ENCODE results near the gene CAPN13.

DNA sequence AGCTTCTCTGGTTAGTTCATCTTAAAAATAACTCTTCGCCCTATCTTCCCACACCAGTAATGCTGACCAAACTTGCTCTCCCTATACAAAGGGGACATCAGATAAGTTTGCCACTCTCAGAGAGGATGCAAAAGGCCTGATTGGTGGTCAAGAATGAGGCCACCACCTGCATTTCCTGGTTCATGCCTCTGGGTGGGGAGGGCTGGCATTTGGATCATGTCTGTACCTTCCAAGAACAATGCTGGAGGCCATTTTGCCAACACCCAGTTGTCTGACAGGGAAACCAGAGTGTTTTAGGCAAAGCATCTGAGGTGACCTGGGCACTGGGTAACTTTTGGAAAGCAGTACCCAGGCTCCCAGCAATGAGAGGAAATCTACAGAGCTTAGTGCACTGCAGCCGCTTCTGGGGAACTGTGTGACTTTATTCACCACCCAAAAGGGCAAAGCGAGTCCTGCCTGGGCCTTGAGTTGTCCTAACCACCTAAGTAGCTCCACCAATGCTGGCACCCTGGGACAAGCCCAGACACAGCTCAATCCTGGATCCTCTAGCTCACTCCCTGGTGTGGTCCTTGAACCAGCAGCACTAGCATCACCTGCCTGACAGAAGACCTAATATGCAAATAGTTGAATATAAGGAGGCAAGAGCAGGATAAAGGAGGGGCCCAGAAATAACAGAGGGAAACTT, 35.1 kb downstream of the CAPN13 start:
- TF ChIP-seq, protein P1, sequence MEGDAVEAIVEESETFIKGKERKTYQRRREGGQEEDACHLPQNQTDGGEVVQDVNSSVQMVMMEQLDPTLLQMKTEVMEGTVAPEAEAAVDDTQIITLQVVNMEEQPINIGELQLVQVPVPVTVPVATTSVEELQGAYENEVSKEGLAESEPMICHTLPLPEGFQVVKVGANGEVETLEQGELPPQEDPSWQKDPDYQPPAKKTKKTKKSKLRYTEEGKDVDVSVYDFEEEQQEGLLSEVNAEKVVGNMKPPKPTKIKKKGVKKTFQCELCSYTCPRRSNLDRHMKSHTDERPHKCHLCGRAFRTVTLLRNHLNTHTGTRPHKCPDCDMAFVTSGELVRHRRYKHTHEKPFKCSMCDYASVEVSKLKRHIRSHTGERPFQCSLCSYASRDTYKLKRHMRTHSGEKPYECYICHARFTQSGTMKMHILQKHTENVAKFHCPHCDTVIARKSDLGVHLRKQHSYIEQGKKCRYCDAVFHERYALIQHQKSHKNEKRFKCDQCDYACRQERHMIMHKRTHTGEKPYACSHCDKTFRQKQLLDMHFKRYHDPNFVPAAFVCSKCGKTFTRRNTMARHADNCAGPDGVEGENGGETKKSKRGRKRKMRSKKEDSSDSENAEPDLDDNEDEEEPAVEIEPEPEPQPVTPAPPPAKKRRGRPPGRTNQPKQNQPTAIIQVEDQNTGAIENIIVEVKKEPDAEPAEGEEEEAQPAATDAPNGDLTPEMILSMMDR (IDR thresholded peaks at IDR 0.05; ENCODE audit: extremely low read depth in 1 of 2, insufficient read depth in 1 of 2, low read depth in 1 of 2, low read length in 2 of 2): no peak
- TF ChIP-seq EZH2 (IDR thresholded peaks at IDR 0.05; ENCODE audit: borderline replicate concordance, low read depth, low read length, severe bottlenecking): no peak
- no peak for TF ChIP-seq POLR2AphosphoS5 (IDR thresholded peaks at IDR 0.05; ENCODE audit: insufficient read depth, low read depth, low read length)
- no peak for TF ChIP-seq POLR2A (IDR thresholded peaks at IDR 0.05; ENCODE audit: low read depth, low read length)
- no peak for TF ChIP-seq GATA2 (IDR thresholded peaks at IDR 0.05; ENCODE audit: insufficient read depth, insufficient read length, low read depth, low read length)

All from endothelial cell of umbilical vein (primary cell).